AG09319 (cell line): ENCODE data around the gene SLC12A7.

ENCODE experiments used
- DNase-seq: peaks from one replicate; pipeline ENCODE4 v3.0.0-alpha.2; 2010; ENCODE audit warnings: low read depth; ENCODE audit errors: extremely low read depth
- TF ChIP-seq, protein P1 (sequence below): IDR thresholded peaks from 2 replicates; pipeline ENCODE4 v1.5.1; 2011; ENCODE audit warnings: low read depth, mild to moderate bottlenecking, inconsistent platforms, low read length, moderate library complexity

The SLC12A7 gene

DNA sequence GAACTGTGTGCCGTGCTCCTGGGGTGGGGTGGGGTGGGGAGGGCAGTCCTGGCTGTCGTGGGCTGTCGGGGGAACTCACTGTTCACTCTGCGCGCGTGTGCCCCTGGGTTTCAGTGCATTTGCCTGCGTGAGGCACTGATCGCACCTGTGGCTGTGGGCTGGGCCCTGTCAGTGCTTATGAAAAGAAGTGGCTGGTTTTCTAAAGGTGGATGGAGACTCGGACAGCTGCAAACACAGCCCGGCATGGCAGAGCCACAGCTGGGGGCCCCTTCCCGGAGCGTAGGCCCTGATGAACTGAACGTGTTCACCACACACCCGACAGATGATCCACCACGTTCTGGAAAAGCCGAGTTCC lies 60.5 kb downstream of the SLC12A7 start:
- TF ChIP-seq, protein P1, sequence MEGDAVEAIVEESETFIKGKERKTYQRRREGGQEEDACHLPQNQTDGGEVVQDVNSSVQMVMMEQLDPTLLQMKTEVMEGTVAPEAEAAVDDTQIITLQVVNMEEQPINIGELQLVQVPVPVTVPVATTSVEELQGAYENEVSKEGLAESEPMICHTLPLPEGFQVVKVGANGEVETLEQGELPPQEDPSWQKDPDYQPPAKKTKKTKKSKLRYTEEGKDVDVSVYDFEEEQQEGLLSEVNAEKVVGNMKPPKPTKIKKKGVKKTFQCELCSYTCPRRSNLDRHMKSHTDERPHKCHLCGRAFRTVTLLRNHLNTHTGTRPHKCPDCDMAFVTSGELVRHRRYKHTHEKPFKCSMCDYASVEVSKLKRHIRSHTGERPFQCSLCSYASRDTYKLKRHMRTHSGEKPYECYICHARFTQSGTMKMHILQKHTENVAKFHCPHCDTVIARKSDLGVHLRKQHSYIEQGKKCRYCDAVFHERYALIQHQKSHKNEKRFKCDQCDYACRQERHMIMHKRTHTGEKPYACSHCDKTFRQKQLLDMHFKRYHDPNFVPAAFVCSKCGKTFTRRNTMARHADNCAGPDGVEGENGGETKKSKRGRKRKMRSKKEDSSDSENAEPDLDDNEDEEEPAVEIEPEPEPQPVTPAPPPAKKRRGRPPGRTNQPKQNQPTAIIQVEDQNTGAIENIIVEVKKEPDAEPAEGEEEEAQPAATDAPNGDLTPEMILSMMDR: no peak

DNA sequence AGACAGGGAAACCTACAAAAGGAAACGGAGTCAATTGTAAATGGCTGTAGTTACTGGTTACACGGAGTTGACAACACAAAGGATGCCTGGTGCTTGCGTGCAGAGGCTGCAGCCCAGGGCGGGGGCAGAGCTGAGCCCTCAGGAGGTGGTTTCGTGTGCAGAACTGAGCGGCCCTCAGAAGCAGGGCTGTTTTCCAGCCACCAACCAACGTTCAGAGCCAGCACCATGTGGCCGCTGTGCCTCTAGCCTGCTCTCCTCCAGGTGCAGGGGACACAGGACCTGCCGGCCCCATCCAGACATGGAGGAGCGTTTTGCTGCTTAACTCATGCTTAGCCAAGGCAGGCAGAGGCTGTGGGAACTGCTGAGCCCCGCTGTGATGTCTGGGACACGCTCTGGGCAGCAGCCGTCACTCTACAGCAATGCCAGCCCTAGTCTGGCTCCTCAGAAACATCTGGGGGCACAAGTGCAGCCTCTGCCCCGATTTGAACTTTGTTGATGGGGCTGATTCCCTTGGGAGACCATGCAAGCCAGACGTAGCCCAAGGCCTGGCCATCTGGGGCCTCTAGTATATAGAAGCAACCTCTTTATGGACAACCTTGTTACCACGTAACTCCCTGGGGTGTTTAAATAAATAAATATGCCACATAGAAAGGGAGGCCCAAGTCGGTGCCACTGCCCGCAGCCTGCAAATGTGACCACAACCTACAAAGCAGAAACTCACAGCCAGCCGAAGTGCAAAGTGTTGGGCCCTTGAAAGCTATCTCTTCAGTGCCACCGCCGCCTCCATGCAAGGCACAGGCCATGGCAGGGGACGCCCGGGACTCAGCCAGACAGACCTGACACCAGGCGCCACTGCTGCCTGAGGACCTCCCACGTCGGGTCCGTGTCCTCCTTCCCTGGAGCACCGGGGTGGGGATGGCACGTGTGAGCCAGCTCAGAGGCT lies 61.2 kb downstream of the SLC12A7 start:
- TF ChIP-seq, protein P1: no peak
- no peak for DNase-seq

More for the DNA sequence above, 60.5 kb downstream of the SLC12A7 start:
- DNase-seq: no peak

DNA sequence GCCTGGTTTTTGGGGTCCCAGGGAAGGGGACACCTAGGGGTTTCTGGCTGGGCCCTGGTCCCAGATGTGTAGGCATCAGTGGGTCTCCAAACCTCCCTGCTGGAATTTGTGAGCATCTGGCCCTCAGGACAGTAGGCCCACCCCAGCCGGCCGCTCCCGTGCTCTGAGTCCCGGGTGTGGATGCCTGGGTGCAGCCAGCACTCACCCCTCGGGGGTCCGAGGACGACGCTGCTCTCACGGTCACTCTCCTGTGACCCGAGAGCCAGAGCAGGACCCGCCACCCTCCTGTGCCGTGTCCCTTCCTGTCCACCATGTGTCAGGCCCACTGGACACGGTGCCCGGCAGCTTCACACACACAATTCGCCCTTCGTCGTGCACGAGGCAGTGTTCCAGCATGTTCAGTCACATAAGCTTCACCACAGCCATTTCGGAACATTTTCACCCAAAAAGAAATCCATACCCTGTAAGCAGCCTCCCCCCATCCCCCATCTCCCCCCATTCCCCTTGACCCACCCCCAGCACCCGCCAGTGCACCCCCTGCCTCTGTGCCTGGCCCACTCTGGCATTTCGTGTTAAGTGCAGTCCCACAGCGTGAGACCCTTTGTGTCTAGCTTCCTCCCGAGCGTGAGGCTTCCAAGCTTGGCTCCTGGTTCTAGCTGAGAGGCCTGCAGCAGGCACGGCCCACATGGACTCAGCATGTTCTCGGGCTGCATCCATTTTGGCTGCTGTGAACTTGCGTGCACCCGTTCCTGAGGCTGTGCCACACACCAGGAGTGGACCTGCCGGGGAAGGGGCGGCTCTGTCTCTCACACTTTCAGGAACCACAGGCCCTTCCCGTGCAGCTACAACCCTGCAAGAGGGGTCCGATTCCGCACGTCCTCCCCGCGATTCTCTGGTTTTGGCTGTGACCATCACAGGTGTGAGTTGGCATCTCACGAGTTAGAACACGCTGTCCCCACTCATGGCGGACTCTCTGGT lies 62.7 kb downstream of the SLC12A7 start:
- TF ChIP-seq, protein P1: no peak
- no peak for DNase-seq

DNA sequence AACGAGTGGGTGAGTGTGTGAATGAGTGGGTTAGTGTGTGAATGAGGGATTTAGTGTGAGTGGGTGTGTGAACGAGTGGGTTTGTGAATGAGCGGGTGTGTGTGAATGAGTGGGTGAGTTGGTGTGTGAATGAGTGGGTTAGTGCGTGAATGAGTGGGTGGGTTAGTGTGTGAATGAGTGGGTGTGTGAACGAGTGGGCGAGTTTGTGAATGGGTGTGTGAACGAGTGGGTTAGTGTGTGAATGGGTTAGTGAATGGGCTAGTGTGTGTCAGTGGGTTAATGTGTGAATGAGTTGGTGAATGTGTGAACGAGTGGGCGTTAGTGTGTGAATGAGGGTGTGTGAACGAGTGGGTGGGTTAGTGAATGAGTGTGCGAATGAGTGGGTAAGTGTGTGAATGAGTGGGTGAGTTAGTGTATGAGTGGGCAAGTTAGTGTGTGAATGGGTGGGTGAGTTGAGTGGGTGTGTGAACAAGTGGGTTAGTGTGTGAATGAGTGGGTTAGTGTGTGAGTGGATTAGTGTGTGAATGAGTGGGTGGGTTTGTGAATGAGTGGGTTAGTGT lies 63.6 kb downstream of the SLC12A7 start:
- no peak for DNase-seq
- TF ChIP-seq, protein P1: no peak

DNA sequence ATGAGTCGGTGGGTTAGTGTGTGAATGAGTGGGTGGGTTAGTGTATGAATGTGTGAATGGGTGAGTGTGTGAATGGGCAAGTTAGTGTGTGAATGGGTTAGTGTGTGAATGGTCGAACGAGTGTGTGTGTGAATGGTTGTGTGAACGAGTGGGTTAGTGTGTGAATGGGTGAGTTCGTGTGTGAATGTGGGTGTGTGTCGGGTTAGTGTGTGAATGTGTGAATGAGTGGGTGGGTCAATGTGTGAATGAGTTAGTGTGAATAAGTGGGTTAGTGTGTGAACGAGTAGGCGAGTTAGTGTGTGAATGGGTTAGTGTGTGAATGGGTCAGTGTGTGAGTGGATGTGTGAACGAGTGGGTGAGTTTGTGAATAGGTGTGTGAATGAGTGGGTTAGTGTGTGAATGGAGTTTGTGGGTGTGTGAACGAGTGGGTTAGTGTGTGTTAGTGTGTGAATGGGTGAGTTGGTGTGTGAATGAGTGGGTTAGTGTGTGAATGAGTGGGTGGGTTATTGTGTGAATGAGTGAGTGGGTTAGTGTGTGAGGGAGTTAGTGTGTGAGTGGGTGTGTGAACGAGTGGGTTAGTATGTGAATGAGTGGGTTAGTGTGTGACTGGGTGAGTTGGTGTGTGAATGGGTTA lies 64.4 kb downstream of the SLC12A7 start:
- no peak for DNase-seq
- TF ChIP-seq, protein P1: no peak

DNA sequence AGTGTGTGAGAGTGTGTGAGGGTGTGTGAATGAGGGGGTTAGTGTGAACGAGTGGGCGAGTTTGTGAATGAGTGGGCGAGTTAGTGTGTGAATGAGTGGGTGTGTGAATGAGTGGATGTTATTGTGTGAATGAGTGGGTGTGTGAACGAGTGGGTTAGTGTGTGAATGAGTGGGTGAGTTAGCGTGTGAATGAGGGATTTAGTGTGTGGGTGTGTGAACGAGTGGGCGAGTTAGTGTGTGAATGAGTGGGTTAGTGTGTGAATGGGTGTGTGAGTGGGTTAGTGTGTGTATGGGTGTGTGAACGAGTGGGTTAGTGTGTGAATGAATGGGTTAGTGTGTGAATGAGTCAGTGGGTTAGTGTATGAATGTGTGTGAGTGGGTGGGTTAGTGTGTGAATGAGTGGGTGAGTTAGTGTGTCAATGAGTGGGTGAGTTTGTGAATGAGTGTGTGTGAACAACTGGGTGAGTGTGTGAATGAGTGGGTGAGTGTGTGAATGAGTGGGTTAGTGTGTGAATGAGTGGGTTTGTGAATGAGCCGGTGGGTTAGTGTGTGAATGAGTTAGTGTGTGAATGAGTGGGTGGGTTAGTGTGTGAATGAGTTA lies 65.8 kb downstream of the SLC12A7 start:
- DNase-seq: no peak
- TF ChIP-seq, protein P1: no peak
